Measurements from ENCODE around the gene MLC1. TPM values are rescaled to one million over a fixed set of nuclear protein-coding genes. Genes with fewer than 3 reads are reported as not detected.
A peak's percentile ranks its signal among the peaks of the same experiment; 100 is the strongest.

The MLC1 gene
- polyA plus RNA-seq (2013, experiment 1 of 2; ENCODE audit: insufficient read length) = not detected
- 0.95 TPM for polyA plus RNA-seq (2013, experiment 2 of 2; ENCODE audit: insufficient read length)

- no peak for DNase-seq
Observed at GRCh38 chr22:50085211-50085972, at the start of gene MLC1. Gene MLC1, minus strand, starts transcription at chr22:50085426. Its CDS starts 524 bp downstream, at chr22:50084902.

- no peak for DNase-seq
Observed at GRCh38 chr22:50134481-50134880, 49.3 kb upstream of the MLC1 start.

GRCh38 chr22:50131894-50132293 is 46.7 kb upstream of the MLC1 start:
- no peak for DNase-seq

GRCh38 chr22:50129121-50129736 is 44.0 kb upstream of the MLC1 start:
- DNase-seq = peak; percentile 62

GRCh38 chr22:50125029-50125428 is 39.8 kb upstream of the MLC1 start:
- DNase-seq = no peak

GRCh38 chr22:50123119-50123518 is 37.9 kb upstream of the MLC1 start:
- no peak for DNase-seq

- no peak for DNase-seq
Observed at GRCh38 chr22:50121202-50121740, 36.0 kb upstream of the MLC1 start.

GRCh38 chr22:50119768-50120251 is 34.6 kb upstream of the MLC1 start:
- DNase-seq = no peak

GRCh38 chr22:50119169-50119767 is 34.0 kb upstream of the MLC1 start:
- DNase-seq = no peak

- DNase-seq = peak; percentile 72
Observed at GRCh38 chr22:50118557-50119168, 33.4 kb upstream of the MLC1 start.

- peak; percentile 22 for DNase-seq
Observed at GRCh38 chr22:50118129-50118528, 32.9 kb upstream of the MLC1 start.

GRCh38 chr22:50117168-50117762 is 32.0 kb upstream of the MLC1 start:
- DNase-seq = no peak

GRCh38 chr22:50115693-50116092 is 30.5 kb upstream of the MLC1 start:
- DNase-seq = no peak

GRCh38 chr22:50114221-50115021 is 29.2 kb upstream of the MLC1 start:
- DNase-seq = peak; percentile 80

- peak; percentile 77 for DNase-seq
Observed at GRCh38 chr22:50112151-50113118, 27.2 kb upstream of the MLC1 start.

GRCh38 chr22:50111056-50111455 is 25.8 kb upstream of the MLC1 start:
- DNase-seq = no peak

GRCh38 chr22:50107529-50107928 is 22.3 kb upstream of the MLC1 start:
- DNase-seq = no peak

GRCh38 chr22:50105208-50106100 is 20.2 kb upstream of the MLC1 start:
- peak; percentile 61 for DNase-seq

GRCh38 chr22:50104141-50104544 is 18.9 kb upstream of the MLC1 start:
- no peak for DNase-seq
